NCI-H1105 treated with DMSO at 0.1 percent for 48 hours (cell line): Measurements from ENCODE around the gene VSNL1.

Source experiments
- DNase-seq: peaks from one replicate; lab custom pipeline; 2025; lab: John Stamatoyannopoulos, UW

The VSNL1 gene

DNA sequence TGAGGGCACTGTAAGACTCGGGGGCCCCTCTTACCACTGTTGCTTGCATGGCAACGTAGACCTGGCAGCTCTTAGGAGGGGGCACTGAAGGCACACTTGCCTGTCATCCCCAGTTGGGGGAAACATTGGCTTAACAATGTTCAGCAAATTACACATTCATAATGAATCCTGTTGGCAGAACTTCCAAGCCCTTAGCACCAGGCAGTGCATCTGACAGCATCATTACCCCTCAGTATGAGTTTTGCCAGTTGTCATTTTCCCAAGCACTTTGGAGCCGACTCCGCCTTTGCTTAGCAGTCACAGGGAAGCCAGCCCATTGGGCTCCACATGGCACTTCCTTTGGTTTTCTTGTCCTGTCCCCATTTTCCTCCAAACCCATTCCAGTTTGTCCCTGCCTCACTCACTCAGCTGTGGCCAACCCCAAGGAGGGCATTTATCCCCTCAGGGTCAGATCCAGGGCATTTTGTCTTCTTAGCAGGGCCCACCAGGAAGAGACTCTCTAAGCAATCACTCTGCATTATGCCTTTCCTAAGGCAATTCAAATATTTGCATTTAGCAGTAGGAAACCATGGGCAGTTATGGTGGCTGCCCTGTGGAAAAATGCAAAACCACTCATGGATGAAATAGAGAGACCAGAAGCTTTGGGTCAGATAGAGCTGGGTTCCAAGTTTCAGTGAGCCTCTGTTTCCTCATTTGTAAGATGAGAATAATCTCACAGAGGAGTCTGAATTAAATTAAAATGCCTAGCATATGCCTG lies 73.9 kb downstream of the VSNL1 start:
- no peak for DNase-seq

GRCh38 chr2:17615147-17615546 lies 74.7 kb downstream of the VSNL1 start:
- DNase-seq = no peak

GRCh38 chr2:17615728-17616351 lies 75.3 kb downstream of the VSNL1 start:
- DNase-seq = no peak

DNA sequence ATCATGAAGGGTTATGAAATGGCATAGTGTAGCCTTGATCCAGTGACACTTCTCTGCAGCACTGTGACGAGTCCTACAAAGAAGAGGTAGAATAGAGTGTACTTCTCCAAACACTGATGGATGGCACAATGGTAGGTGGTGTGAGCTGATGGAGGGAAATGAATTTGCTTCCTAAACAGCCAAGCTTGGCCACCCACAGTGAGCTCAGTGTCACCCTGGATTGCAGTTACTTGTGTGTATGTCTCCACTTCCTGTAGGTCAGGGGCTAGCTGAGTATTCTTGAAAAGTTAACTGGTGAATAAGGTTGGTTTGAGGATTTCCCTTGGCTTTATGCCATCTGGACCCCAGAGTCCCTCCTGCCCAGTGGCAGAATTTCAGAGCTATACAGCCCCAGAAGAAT lies 75.9 kb downstream of the VSNL1 start:
- no peak for DNase-seq

- no peak for DNase-seq
These were observed 77.0 kb downstream of the VSNL1 start for GRCh38 chr2:17617516-17617915.

- DNase-seq = no peak
These were observed 77.5 kb downstream of the VSNL1 start for GRCh38 chr2:17617955-17618354.

DNA sequence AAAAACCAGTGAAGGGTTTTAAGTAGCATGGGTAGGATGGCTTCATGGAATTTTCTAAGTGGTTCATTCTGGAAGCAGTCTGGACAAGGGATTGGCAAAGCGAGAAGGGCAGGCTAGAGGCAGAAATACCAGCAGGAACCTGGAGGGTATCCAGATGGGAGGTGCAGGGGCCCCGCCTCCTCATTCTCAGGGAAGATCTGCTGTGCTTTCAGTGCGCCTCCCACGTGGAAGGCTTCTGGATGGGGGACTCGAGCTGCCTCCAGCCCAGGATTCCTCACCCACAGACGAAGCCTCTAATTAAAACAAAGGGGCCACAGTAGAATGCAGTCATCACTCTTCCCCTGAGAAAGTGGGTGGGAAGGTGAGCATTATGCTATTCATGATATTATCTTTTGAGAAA lies 79.8 kb downstream of the VSNL1 start:
- DNase-seq = no peak

GRCh38 chr2:17620841-17621240 lies 80.3 kb downstream of the VSNL1 start:
- no peak for DNase-seq

DNA sequence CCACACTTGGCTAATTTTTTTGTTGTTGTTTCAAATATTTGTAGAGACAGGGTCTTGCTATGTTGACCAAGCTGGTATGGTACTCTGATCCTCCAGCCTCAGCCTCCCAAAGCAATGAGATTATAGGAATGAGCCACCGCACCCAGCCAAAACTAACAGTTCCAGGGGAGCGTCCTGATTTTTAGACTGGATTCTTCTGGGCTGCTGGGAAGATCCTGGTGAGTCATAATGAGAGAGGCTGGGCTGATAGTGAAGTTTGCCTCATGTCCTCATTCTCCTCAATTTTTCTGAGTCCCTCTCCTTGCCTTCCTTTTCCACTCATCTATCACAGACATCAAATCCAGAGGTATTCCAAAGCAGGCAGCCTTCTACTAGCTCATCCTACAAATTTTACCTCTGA lies 81.3 kb downstream of the VSNL1 start:
- no peak for DNase-seq

DNA sequence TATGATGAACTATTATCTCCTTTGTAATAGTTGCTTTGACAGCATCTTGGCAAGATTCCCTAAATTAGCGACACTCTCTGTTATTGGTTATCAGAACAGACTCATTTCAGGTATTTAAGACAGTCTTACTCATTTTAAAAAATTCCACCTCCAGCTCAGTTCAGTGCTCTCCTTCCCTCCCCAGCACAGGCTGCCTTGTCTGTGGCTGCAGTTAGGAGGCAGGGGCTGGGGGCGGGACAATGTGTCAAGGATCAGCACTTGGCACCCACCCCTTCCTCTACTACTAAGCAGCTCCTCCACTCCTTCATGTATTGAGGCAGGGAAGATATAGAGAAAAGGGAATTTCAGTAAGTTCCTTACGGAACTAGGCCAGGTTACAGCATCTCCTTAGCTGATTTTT lies 85.0 kb downstream of the VSNL1 start:
- no peak for DNase-seq

DNA sequence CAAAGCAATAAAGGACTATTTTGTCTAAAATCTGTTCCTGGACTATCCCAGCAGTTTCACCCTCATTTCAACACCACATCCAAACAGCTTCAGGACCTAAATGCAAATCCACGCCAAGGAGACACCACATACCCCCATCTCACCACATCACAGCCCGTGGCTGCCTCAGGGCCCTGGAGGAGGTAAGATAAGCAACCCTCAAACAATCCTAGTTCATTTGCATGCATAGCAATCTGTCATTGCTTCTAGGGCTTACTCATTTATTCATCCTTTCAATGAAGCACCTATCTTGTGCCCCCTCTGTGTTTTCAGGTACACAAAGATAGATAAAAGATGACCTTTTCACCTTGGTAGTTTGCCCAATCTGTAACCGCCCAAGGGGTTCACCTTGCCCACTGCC lies 86.5 kb downstream of the VSNL1 start:
- no peak for DNase-seq

DNA sequence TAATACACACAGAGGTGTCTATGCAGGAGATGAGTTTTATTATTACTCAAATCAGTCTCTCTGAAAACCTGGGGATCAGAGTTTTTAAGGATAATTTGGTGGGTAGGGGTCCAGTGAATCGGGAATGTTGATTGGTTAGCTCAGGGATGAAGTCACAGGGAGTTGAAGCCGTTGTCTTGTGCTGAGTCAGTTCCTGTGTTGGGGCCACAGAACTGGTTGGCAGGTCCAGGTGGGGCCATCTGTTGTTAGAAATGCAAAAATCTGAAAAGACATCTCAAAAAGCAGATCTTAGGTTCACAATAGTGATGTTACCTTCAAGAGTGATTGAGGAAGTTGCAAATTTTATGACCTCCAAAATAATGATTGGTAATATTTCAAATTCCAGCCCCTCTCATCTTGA lies 86.9 kb downstream of the VSNL1 start:
- no peak for DNase-seq

- DNase-seq = no peak
These were observed 88.1 kb downstream of the VSNL1 start for GRCh38 chr2:17628349-17629261.

DNA sequence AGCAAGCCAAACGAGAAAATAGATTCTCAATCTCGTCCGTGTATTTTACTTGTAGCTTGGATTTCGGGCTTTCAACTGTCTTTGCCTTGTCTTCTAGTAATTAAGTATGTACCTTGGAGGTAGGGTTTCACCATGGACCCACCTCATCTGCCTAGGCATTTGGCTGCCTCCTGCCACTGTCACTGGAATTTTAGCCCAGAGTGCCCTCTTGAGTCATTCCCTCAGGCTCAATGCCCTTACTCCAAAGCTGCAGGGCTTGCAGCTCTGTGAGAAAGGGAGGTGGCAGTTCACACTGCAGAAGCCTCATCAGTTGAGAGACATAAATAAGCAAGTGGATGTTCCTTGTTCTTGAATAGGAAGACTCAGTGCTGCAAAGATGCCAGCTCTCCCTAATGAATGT lies 89.6 kb downstream of the VSNL1 start:
- DNase-seq = no peak

DNA sequence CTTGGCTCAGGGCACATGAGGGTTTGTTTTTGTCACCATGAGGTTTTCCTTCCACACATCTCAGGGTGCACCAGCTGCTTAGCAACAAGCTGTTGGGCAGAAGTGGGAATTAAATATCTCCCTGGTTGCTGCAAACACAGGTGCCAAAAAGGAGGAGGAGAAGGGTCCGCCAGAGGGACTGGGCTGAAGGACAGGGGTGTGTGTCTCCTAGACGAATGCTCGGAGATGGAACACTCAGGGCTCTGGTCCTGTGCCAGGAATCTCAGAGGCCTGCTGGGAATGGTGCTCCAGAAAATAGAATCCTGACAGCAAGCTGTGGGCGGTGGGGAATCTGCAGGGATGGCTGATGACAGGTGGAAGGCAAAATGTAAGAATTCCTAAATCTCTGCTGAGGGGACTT lies 94.5 kb downstream of the VSNL1 start:
- peak; percentile 4 for DNase-seq

- no peak for DNase-seq
These were observed 95.8 kb downstream of the VSNL1 start for GRCh38 chr2:17636257-17636656.

GRCh38 chr2:17637131-17637906 lies 96.8 kb downstream of the VSNL1 start:
- DNase-seq = no peak

GRCh38 chr2:17638196-17638743 lies 97.8 kb downstream of the VSNL1 start:
- DNase-seq = no peak

DNA sequence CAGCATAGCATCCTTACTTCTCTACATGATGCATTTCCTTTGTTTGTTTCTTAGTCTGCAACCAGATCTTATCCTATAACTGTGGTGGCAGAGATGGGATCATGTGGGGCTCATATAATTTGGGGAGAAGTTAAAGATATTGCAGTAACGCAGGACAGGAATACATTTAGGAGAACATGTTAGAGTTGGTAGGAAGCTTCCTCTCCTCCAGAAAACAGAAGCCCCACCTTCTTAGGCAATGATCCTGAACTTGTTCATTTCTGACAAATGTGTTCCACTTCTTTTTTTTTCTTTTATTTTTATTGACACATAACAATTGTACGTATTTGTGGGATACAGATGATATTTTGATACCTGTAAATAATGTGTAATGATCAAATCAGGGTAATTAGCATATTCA lies 99.9 kb downstream of the VSNL1 start:
- DNase-seq = no peak

GRCh38 chr2:17643031-17643615 lies 102.6 kb downstream of the VSNL1 start:
- no peak for DNase-seq

DNA sequence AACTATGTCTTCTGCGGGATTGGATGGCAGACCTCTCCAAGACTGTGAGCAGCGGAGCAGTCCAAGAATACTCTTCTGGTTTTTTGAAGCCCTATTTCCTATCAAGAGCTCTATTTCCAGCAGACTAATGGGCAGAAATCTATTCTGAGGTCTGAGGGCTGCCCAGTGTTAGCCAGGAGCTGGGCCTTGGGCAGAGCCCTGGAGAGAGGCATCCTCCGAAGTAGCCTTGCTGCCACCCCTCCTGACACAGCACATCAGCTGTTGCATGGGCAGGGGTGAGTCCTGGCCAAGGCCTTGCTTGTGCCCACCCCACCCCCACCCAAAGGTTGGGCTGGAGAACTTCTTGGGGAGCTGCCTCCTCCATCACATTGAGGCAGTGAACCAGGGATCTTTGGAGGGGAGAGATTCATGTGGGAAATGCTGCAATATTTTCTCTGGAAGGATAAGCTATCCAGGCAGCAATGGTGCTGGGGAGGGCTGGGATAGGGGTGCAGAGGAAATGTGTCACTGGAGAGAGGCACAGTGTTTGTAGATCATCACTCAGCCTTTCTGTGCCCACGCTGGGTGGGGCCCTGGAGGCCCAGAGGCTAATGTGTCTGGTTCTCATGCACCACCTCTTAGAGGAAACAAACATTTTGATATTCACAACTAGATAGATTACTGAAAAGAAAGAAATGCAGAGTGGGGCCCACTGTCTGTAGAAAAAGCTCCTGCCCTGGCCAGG lies 104.7 kb downstream of the VSNL1 start:
- DNase-seq = no peak
